Measurements from ENCODE around the gene SPOCK1.

GRCh38 chr5:137090721-137091120 lies 408.4 kb downstream of the SPOCK1 start:
- TF ChIP-seq CTCF (IDR thresholded peaks at IDR 0.05), result no peak
- no peak for TF ChIP-seq POLR2A (IDR thresholded peaks at IDR 0.05)
